Colon (tissue), 2 donors: ENCODE measurements around the gene TYSND1.
"Not testable (repeated sequence)": the region's sequence is repeated elsewhere in the genome, so short reads cannot be mapped to it uniquely, and the experiment has no call there.

Experiments
- FAIRE-seq: peaks from 2 replicates; lab custom pipeline; 2012; peaks lifted over from hg19 to GRCh38; lab: Jason Lieb, UNC
- donor health status: control.
- donor health status: control.

The TYSND1 gene

DNA sequence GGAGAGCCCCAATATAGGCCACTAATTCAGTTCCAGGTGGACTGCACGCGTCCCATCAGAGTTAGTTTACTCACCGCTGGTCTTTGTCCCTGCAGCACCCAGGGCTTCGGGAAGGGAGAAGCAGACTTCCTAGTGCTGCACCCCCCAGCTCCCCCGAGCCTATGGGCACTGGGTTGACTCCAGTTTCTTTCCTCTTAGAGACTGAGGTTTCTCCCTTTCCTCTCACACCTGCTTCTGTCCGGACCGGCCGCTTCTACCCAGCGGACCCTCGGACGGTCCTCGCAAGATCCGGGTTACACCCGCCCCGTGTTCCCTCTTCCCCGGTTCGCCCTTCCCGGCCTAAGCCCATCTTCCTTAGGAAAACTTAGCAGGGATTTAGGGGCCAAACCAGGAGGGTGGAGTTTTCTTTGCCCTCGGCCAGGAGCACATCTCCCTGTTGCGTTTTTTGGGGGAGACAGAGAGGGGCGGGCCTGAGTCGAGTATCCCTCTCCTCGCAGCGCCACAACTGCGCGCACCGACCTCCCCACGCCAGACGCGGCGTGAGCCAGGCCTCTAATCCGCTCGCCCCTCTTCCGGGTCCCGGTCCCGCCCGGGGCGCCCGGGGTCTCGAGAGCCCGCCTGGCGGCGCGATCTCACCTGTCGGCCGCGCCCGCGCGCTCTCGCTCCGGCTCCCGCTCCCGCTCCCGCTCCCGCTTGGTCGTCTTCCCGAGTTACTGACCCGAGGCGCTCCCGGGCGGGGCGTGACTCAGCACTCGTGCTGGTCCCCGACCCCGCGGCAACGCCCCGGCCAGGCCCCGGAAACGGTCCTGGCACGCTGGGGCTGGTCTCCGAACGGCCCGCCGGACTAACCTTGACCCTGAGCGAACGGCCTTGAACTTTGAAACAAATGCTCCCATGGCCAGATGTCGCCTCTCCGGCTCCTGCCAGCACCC is 14.1 kb downstream of the TYSND1 start, which contains the start of gene AIFM2:
AIFM2 (minus strand) TSS at position 728 of the 932 bp plus-strand sequence. CDS start 8,741 bp downstream, outside the sequence.
- FAIRE-seq, result no peak

GRCh38 chr10:70131560-70131937 is 15.0 kb downstream of the TYSND1 start:
- no peak for FAIRE-seq

DNA sequence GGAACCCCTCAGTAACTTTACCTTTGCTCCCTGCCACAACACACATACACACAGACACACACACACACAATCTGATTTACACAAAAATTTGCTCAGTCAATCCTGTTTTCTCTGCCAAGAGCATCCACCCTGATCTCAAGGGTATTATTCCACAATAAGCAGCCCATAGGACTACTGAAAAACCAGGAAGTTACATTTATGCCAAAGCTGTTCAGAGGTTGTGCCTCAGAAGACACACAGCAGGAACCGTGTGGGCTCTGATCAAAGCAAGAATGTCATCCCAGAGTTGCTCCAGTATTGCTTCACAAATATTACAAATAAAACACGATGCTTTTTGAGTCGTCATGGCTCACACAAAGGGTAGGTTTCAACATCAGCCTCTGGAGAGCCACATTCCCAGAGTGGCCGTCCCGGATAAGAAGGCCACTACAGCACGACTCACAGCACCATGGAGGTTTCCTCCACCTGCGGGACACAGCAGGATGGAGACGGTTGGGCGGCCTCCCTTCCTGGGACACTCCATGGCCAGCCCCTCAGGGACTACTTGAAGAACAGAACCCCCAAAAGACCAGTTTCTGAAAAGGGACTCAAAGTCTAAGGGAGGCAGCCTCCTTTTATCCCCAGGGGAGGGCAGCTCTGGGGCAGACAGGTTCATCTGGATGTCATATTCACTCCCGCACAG is 15.5 kb downstream of the TYSND1 start:
- no peak for FAIRE-seq

DNA sequence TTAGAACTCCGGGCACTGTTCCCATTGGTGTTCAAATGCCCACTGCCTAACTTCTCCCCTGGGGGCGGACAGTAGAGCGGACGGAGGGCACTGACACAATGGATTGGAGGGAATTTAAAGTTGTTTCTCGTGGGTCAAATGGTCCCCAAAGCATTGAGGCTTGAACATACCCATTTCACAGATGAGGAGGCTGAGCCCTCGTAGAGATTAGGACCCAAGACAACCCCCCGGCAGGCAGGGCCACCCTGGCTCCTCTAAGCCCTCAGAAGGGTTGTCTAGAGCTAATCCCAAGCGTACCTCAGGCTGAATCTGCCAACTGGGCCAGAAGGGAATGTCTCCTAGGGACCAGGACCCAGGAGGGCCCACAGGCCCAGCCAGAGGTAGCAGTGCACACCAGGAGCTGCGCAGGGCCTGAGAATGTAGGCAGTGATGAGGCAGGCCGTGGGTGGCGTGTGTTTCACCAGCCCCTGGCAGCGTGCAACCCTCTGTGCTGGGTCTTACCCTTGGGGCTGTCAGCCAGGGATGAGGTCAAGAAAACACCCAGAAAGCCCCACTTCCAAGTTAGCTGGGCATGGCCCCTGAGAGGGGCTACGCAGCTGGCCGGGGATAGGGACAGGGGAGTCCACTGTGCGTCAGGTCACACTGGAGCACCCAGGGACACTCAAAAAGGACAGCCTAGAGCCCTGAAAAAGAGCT is 19.7 kb downstream of the TYSND1 start:
- FAIRE-seq, result no peak

GRCh38 chr10:70125918-70126552 is 20.5 kb downstream of the TYSND1 start:
- no peak for FAIRE-seq

DNA sequence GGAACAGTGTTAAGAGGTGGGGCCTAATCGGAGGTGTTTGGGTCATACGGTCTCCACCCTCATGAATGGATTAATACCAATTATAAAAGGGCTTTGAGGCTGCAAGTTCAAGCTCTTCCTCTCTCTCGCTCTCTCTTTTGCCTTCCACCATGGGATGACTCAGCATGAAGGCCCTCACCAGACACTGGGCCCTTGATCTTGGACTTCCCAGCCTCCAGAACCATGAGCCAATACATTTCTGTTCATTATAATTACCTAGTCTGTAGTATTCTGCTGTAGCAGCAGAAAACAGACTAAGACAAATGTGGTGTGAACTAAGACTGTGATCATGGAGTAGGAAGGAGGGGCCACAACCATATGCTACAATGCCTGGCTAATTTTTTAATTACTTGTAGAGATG is 21.6 kb downstream of the TYSND1 start:
- no peak for FAIRE-seq

GRCh38 chr10:70124415-70124814 is 22.1 kb downstream of the TYSND1 start:
- FAIRE-seq, result no peak

GRCh38 chr10:70123817-70124216 is 22.7 kb downstream of the TYSND1 start:
- no peak for FAIRE-seq

DNA sequence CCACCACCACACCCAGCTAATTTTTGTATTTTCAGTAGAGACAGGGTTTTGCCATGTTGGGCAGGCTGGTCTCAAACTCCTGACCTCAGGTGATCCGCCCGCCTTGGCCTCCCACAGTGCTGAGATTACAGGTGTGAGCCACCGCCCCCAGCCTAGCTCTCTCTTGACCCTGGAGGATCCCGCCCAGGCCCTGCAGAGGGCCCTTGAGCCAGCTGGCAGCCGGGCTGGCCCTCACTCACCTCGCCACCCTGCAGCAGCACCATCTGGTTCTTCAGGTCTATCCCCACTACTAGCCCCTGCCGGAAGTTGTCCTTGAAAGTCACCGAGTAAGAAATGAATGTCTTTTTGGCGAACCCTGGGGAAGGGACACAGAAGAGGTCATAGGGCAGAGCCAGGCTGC is 23.3 kb downstream of the TYSND1 start:
- not testable (repeated sequence) for FAIRE-seq

DNA sequence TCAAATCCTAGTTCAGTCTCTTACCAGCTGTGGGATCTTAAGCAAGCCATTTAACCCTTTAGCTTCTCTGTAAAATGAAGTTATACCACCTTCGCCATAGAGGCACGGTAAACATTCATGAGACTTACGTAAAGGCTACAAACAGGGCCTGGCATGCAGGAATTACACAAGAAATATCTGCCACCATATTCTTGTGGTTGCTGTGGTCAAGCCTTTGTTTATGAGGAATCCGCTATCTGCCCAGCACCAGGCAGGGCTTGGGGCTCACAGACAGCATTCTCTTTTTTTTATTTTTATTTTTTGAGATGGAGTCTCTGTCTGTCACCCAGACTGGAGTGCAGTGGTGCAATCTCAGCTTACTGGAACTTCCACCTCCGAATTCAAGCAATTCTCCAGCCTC is 23.8 kb downstream of the TYSND1 start:
- no peak for FAIRE-seq

DNA sequence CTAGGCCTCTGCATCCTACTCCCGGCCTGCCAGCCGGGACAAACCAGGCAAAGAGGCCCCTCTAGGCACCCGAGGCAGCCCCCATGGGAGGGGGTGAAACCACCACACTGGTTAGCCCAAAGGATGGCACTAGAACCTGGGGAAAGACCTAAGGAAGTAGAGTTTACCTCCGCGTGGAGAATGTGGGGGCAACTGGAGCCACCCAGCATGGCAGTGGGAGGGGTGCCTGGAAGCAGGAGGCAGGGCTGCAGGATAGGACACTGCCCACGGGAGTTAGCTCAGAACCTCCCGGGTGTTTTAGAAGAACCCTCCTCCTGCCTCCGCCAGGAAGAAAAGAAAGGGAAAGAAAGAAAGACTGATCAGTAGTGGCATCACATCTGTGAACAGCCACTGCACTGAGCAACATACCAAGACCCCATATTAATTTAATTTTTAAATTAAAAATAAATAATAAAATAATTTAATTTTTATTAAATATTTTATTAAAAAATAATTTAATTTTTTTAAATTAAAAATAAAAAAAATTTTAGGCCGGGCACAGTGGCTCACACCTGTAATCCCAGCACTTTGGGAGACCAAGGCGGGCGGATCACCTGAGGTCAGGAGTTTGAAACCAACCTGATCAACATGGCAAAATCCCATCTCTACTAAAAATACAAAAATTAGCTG is 25.1 kb downstream of the TYSND1 start:
- FAIRE-seq, result no peak

GRCh38 chr10:70120417-70120816 is 26.1 kb downstream of the TYSND1 start:
- FAIRE-seq, result no peak

GRCh38 chr10:70119623-70120022 is 26.9 kb downstream of the TYSND1 start:
- FAIRE-seq, result no peak

DNA sequence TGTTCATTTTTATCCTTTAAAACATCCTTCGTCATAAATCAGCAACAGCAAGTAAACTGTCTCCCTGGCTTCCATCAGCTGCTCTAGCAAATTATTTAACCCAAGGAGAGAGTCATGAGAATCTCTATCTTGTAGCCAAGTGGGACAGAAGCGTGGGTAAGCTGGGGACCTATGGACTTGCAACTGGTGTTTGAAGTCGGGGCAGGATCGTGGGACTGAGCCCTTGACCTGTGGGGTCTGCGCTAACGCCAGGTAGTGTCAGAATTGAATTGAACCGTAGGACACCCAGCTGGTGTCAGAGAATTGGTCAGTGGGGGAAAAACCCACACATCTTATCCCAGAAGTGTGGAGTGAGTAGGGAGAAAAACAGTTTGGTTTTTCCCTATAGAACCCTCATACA is 27.3 kb downstream of the TYSND1 start:
- no peak for FAIRE-seq

- FAIRE-seq, result no peak
Measured at GRCh38 chr10:70118196-70118595, 28.3 kb downstream of the TYSND1 start.

DNA sequence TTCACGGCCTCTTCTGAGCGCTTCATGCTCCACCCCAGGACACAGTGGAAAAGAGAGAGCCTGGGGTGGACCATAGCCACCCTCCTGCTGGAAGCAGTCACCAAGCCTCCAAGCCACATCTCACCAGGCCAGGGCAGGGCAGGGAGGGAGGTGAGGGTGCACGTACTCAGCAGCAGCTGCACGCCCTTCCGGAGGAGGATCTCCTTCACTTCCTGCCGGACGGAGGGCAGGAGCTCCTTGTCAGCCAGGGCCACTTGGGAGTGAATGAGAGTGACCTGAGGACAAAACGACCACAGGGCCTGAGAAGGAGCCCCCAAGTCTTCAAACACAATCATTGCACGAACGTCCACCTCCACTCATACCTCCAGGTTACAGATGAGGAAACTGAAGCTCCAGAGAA is 28.9 kb downstream of the TYSND1 start:
- no peak for FAIRE-seq

DNA sequence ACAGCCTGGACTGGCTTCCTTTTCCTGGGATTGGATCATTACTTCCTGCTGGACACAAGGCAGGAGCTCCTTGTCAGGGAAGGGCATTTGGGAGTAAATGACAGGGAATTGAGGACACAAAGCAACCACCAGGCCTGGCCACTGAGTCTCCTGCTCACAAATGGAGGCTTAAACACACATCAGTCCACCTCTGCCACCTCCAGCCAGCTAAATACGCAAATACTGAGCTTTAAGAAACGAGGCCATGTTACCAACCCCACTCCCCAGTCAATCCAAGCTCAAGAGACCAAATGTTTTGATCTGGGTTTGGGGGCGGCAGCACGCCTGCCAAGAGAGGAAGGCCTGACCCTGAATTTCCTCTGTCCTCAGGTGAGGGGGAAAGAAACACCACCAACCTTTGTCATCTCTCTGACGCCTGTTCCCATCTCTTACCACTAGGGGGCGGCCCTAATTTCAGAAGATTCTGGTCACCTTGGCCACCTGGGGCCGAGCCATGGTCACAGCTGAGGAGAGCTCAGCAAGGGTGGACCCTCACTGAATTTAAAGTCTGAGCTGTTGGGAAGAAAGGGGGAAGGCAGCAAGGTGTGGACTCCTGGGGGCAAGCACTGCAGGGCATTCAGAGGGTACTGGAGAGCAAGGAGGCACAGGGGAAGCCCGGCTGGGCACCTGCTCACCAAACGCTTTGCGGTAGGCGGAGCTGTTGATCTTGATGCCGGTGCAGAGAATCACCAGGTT is 30.4 kb downstream of the TYSND1 start:
- no peak for FAIRE-seq

DNA sequence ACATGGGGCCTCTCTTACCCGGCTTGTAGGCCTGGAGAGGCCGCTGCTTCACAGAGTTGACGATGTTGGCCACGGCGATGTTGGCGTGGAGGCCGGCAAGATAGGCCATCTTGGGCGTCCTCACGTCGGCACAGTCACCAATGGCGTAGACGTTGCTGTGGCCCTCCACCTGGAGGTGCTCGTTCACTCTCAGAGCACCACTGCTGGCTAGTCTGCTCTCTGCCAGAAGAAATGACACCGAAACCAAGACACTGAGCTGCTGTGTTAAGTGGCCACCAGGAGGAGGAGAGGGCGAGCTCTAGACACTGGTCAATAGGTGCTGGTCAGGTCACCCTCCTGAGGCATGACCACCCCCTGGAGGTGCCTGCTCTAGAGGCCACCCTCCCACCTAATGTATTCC is 31.6 kb downstream of the TYSND1 start:
- no peak for FAIRE-seq

DNA sequence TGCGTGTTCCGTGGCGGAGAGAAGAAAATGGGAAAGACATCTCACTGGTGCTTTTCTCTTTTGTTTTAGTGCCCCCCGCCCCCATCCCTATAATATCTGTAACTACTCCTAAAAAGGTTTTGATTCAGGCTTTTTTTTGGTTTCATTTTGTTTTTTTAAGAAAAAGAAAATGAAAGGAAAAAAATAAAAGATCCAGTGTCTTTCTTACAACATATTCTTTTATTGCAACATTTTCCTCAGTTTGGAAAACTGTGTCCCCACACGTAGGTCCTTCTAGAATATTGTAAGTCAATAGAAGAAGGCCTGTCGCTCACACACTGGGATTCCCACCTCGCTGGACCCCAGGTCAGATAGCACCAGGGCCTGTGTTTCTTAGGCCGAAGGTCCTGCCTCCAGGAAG is 34.4 kb downstream of the TYSND1 start:
- FAIRE-seq, result no peak

DNA sequence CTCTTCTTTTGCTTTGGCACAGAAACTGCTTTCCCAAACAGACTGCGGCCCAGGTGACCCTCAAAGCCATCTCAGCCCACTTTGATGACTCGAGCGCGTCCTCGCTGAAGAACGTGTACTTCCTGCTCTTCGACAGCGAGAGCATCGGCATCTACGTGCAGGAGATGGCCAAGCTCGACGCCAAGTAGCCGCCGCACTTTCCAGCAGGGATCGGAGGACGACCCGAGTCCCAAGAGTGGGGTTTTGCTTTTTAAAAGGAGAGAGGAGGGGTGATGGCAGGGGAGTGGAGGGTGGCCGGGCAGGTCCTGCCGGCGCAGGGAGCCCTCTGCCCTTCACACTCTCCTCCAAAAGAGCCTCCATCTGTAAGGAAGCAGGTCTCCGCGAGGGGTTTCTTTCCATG is 35.0 kb downstream of the TYSND1 start:
- FAIRE-seq, result no peak
